Measurements from ENCODE around the gene MAP2K5.

DNA sequence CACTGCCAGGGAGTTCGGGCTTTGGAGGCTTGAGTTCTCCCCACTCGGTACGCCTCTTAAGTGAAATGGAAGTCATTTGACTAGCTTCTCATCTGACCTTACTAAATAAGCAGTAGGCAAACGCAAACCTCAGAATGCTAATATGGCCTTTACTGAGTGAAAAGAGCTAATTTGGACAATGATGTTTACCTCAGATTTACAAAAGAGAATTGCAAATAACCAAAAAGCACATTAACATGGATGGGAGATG lies 298.9 kb downstream of the MAP2K5 start:
- TF ChIP-seq, protein P1, sequence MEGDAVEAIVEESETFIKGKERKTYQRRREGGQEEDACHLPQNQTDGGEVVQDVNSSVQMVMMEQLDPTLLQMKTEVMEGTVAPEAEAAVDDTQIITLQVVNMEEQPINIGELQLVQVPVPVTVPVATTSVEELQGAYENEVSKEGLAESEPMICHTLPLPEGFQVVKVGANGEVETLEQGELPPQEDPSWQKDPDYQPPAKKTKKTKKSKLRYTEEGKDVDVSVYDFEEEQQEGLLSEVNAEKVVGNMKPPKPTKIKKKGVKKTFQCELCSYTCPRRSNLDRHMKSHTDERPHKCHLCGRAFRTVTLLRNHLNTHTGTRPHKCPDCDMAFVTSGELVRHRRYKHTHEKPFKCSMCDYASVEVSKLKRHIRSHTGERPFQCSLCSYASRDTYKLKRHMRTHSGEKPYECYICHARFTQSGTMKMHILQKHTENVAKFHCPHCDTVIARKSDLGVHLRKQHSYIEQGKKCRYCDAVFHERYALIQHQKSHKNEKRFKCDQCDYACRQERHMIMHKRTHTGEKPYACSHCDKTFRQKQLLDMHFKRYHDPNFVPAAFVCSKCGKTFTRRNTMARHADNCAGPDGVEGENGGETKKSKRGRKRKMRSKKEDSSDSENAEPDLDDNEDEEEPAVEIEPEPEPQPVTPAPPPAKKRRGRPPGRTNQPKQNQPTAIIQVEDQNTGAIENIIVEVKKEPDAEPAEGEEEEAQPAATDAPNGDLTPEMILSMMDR (IDR thresholded peaks at IDR 0.05; ENCODE audit: low read depth, low read length) = no peak
- TF ChIP-seq POLR2A (IDR thresholded peaks at IDR 0.05; ENCODE audit: extremely low read depth, insufficient read length) = no peak
